HG03520 (cell line): ENCODE data around the gene ABCB6.

Experiments
- ATAC-seq: cut with Tn5 transposase; IDR thresholded peaks from one replicate; pipeline ENCODE4 v1.9.1; 2021; ENCODE audit warnings: mild to moderate bottlenecking, moderate library complexity; ENCODE audit not compliant: unreplicated experiment

The ABCB6 gene

DNA sequence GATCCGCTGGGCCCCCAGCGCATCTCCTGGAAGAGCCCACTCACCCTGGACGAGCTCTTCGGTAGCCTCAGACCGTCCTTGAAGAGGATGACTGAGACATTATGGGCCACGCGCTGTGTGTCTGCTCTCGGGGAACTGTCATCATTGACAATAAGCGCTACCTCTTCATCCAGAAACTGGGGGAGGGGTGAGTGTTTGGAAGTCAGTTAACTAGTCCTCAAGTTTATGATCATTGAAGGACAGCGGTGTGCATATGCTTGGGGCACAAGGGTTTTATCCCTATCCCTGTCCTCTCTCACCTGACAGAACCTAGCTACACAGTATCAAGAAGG is 27.1 kb upstream of the ABCB6 start:
- no peak for ATAC-seq

DNA sequence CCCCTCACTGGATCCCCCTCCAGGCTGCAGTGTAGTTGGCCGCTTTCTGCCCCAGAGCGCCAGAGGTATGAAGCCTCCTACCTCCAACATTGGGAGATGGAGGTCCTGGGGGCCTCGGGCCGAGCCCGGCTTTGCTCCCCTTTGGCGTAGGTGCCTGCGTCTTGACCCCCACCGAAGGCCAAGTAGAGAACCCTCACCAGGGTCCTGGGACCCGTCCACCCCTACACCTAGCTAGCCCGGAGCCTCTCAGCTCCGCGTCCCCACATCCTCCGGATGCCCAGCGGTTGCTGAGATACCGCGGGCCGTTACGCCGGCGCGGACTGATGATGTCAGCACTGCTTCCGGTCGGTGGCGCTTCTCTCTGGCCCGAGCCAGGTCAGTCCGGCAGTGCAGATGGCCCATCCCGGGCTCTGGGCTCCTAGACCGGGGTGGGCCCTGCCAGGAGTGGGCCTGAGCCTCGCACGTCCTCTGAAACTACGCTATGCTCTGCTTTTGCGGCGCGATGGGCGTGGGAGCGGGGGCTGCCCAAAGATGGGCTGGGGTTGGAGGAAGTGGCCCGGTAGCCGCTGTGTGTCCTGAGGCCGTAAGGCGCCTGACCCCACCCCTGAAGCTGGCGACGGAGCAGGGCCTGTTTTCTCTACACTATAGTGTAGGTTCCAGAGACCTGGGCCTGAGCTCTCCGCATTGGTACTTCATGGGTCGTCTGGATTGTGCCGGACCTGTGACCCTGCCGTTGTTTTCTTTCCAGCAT is 26.6 kb upstream of the ABCB6 start, which contains the start of the genes GLB1L and STK16:
Gene GLB1L, minus strand, starts transcription at position 297 of the 751 bp plus-strand sequence. CDS start 1,871 bp downstream, outside the sequence.
Gene STK16, plus strand, starts transcription at position 332 of the 751 bp plus-strand sequence. CDS start 521 bp downstream, outside the sequence.
- peak; percentile 71 for ATAC-seq

DNA sequence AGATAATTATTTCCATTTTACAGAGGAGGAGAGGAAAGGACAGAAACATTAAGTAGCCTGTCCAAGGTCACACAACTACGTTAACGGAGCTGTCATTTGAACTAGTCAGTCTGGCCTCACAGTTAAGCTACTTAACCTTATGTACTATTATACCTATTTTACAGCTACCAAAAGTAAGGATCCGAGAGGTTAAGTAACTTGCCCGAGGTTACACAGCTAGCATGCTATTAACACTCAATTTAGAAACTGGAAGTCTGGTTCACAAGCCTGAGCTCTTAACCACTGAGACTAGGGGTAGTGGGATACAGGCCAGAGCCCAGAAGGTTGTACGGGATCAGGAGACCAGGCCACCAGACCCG is 26.0 kb upstream of the ABCB6 start:
- ATAC-seq, result no peak

DNA sequence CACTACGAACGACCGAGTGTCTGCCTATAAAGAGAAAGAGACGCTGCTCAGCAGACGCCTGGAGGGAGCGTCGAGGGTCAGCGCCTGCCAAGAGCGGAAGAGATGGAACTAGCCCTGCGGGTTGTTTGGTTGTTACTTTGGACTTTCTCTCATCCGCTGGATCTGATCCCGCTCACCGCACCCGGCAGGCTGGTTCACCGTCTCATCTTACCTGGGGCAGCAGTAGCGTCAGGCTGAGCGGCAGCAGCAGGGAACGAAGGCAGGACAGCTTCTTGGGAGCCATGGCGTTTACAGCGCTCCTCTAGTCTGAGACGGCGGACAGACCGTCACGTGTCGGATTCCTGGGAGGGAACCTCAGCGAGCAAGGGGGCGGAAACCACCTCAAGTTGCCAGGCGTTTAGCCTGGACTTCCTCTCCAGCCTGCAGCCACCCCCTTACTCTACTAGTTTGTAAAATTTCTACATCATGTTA is 24.6 kb upstream of the ABCB6 start:
- ATAC-seq, result no peak

DNA sequence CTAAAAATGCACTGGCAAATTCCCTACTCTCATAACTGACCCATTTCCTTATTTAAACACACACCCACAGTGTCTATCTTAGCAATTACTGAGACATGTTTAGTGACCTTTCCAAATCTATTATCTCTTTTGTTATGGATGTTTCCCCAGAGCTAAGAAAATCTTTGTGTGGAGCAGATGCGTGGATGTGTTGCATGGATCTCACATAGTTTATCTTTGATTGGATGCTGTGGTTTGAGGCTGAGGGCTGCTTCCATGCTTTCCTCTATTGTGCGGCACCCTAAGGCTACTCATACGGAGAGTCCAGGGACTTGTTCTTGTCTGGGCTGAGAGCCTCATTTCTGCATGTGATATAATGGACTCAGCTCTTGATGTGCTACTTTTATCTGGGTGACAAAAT is 15.6 kb upstream of the ABCB6 start:
- no peak for ATAC-seq

DNA sequence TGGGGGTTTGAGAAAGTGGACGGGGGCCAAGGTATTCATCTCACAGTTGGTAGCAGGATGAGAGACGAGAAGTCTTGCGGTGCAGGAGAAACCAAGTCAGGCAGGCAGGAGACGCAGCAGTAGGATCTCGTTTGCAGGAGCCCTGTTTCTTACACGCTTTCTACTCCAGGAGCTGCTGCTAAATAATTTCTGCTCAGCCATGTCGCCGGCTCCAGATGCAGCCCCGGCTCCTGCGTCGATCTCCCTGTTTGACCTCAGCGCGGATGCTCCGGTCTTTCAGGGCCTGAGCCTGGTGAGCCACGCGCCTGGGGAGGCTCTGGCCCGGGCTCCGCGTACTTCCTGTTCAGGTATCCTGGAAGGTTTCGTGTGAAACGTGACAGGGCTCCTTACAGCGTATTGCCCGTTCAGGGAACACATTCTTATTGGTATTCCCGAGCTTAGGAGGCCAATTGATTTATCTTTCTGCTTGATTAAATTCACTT is 11.3 kb upstream of the ABCB6 start:
- ATAC-seq, result no peak

DNA sequence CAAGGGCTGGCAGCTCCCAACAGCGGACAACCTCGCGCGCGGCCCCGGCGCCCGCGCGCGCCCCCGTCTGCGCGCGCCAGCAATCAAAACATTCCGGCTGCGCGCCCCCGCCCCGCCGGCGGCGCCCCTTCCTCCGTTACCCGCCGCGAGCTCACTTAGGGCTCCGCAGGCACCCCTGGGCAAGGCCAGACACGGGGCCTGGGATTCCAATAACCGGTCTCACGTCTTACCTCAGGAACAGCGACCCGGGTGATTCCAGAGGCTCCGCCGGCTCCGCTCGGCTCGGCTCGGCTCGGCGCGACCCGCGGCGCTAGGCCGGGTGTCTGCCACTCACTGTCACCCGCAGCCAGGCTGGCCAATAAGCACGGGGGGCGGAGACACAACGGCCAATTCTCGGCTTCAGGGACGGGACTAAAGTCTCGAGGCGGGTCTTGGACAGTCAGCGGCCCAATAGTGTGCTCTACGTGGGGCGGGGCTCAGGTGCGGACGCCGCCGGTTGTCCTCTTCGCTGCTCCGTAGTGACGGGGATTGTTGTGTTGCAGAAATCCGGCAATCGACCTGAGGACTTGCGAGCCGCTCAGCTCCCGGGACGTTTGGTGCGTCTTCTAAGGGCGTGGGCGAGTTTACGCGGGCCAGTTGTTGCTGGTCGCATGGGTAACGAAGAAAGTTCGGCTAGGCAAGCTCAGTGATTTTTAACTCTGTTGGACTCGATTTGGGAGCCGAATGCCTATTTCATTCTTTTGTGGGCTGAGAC is 10.7 kb upstream of the ABCB6 start, which contains the start of the genes ANKZF1 and ATG9A:
Gene ANKZF1, plus strand, starts transcription at position 502 of the 754 bp plus-strand sequence. CDS start 452 bp downstream, outside the sequence.
Gene ATG9A, minus strand, starts transcription at position 332 of the 754 bp plus-strand sequence. CDS start 1,612 bp downstream, outside the sequence.
- ATAC-seq, result peak; percentile 89

DNA sequence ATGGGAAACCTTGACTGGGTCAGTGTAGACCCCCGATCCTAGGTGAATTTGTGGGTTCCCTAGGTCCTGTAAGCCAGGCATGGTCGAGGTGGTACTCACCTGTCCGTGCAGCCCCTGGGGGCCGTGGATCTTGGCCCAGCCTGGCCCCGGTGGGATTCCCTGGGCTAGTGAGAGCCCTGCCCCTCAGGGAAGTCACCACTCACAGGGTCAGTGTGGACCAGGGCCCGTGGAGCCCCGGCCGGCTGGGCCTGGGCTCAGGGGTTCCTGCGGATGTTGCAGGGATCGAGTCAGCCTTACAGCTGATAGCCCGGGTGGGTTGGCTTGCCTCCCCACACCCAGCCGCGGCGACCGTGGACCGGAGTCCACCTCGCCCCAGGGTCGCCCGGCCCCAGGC is 10.2 kb upstream of the ABCB6 start:
- ATAC-seq, result no peak

DNA sequence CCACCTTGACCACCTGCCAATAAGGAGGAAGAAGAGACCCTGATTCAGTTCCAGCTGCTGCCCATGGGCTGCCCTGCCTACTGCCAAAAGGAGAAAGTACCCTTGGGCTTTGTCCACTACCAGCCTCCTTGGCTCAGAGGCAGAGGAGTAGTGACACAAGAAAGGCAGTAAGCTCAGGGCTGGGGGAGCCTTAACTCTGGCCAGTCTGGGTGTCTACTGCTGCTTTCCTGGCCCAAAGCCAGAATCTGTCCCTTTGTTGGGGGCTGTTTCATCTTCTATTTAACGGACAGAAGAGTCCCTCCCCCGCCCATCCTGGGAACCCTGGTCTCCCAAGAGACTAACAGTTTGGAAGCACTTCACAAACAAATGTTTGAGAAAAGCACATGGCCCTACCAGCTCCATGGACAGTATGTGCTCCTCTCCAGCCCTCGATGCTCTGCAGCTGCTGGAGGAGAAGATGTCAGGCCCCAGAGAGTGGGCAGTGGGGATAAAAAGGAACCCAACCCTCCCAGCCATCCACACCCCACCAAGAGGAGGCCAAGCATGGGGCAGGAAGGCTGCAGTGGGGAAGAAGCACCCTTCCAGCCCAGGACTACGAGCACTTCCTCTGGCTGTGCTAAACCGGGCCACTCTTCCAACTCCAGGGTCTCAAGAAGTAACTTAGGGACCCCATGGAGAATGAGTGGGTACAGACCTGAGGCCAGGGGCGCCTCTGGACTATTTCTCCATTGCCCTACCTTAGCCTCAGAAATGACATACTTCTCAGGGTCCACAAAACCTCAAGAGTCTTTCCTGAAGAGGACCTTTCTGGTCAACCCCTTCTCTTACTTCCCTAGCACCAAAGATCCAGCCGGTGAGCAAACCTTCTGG is 9.5 kb upstream of the ABCB6 start:
- ATAC-seq, result no peak

DNA sequence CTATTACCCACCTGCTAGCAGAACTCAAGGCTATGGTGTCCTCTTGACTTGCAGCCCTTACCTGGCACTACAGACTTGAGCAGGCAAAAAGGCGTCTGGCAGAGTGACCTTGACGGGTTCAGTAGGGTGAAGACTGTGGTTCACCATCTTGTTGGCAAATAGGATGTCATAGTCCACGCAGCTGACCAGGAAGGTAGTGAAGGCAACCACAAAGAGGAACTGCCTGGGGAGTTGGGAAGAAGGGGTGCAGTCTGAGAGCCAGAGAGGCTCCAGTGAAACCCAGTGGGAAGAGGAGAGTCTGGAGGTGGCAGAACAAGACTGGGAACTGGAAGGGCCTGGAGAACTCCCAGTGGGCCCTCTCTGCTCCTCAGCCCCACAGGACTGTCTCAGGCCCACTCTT is 6.6 kb upstream of the ABCB6 start:
- ATAC-seq, result no peak

DNA sequence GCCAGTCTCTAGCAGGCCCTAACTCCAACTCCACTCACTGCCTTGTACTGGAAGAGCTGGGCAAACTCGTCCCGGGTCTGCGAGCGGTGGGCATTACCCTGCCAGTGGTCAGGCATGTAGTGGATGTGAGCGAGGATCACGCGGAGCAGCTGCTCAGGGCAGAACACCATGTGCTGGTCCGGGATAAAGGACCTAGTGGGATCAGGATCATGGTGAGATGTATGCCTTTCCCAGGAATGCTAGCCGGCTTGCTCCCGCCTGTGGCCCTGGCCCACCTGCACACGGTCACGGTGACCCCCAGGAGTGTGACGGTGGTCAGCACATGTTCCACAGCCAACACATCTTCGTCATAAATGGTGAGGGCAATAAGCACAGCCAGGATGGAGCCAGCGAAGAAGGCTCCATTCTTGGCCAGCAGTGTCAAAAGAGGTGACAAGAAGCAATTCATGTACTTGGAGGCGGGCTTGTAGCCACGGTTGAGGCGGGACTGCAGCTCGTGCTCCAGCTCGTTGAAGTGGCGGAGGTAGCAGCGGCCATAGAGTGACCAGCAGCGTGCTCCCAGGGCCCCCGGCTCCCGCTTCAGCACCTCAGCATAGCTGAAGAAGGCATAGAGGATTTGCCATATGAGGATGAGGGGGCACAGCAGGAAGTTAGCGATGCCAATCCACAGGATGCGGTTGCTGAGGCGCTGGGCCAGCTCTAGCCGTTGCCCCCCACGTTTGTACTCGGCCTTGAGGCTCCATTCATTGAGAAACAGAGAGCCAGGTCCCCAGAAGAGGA is 5.3 kb upstream of the ABCB6 start:
- no peak for ATAC-seq

DNA sequence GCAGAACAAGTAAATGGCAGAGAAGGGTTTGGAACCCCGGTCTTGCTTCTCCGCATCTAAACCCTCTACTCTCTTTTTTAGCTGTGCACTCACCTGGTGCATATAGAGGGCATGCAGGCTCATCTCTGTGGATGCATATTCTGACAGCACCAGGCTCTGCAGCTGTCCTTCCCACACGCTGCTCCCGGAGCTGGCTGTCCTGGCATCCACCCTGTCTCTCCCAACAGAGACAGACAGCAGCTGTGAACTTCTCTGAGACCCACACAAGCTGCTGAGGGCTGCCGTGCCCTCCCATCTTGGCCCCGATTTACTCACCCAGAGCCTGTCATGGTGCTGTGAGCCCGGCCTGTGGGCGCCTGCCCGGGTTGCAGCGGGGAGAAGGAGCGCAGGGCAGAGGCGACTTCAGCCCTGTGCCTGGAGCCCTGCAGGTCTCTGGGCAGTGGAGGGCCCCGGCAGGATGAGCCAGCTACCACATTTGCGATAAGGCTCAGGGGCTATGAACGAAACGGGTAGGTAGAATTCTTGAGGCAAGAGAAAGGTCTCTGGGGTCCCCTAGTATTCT is 3.3 kb upstream of the ABCB6 start:
- ATAC-seq, result no peak

DNA sequence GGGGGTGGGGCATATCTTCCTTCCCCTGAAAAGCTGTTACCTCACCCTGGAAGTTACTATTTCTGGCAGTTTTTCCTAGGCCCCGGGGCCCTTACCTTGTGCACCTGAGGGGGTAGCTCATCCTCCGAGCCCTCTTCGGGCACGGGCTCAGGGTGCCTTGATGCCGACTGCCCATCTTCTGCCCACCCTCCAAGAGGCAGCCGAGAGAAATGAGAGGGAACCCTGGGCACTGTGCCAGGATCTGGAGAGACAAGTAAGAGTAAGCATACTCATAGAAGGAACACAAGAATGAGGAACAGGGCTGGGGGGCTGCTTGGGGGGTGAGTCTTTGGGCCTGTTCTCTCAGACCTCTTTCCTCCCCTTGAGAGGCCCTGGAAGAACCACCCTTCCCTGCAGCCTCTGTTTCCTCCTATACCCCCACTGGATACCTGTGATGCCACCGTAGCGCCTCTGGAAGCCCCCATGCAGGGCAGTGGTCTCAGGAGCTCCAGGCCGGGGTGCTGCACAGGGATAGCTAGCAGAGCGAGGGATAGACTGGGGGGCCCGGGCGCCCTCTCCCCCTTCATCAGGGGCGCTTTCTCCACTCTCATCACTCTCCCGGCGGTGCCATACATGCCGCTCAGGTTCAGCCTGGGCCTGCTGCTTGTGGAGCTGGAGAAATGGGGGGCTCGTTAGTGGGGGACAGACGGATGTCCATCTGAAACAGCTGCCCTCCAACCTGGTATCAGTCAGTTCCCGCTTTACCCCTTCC is 2.1 kb upstream of the ABCB6 start:
- ATAC-seq, result no peak

DNA sequence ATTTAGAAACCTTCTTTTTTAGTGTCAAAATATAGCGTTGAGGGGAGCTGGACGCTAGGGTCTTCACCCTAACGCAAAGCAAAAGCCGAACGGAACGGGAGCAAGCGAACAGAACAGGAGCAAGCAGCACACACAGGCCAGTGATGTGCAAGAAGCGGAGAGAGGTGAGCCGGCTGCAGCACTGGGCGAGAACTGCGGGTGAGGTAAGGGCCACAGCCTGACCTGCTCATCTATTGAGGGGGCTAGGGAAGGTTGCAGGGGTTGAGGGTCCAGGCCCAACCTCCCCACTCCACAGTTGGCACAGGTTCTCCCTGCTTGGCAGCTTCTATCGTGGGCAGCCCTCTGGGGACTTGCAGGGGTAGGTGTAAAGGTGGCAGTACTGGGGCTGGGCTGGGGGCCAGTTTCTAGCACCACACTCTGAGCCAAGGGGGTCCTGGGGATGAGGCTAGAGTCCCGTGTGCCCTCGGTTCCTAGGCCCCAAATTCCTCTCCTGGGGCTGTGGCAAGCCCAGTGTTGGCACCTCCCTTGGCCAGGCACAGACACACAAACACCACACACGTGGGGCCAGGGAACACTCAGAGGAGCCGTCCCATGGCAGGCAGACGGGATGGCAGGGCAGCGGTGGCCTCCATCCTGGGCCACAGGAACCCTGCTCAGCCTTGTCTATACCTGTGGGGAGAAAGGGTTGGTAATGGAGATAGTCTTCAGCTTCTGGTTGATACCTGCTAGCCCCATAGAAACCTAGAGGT is 1.2 kb upstream of the ABCB6 start:
- ATAC-seq, result no peak

DNA sequence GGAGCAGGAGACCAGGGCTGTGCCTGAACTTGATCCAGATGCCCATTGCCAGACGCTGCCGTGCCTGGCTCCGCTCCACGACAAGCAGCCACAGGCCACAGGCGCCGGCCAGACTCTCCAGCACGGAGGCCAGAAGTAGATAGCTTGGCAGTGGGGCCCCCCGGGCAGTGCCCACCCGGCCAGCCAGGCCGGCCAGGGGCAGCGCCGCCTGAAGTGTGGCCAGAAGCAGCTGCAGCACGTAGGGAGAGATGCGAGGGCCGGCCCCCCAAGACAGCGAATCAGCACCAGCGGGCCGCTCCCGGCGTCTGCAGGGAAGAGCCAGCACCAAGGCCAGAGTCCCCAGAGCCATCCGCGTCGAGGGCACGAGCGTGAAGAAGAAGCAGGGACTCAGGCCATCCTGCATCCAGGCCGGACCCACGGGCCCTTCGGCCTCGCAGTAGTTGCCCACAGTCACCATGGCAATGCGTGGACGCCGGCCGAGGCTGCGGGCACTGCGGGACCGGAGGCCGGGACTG is 484 bp downstream of the ABCB6 start:
- ATAC-seq, result peak; percentile 21

DNA sequence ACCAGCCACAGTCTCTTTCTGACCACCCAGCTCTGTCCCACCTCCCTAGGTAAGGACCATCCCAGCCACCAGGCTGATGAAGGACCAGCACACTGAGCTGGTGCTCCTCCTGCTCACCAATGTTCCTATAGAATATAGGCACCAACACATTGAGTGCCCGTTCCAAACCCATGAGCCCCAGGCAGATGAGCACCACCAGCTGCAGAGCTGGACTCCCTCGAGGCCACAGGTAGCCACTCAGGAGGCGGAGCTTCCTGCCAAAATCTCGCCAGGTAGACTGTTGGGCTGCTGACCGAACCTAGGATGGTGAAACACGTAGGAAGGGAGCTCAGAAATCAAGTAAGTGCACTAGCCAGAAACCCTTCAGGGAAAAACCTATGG is 2.2 kb downstream of the ABCB6 start:
- ATAC-seq, result no peak

DNA sequence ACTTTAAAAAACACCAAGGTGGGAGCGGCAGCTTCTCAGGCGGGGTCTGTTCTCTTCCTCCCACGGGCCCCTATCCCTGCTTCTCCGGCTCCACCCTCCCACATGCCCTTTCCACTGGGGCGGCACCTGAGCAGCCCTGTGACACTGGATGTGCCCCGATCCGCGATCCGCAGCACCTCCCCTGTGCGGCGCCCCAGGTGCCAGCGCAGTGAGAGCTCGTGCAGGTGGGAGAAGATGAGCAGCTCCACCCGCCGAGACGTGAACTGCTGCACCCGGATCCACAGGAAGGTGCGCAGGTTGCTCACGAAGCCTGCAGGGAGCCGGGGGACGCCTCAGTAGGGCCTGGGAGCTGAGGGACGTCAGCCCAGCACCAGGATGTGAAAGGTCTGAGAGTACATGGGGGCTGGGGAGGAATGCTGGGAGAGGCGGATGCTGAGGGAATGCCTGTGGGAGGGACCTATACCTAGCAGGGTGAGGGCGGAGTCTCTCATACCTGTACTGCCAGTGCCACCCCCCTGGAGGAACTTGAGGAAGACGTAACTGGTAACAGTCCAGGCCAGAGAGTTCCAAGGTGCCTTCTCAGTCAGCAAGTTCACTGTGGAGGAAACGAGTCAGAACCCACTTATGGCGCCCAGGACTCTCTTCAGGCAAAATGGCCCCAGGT is 2.8 kb downstream of the ABCB6 start:
- ATAC-seq, result no peak

DNA sequence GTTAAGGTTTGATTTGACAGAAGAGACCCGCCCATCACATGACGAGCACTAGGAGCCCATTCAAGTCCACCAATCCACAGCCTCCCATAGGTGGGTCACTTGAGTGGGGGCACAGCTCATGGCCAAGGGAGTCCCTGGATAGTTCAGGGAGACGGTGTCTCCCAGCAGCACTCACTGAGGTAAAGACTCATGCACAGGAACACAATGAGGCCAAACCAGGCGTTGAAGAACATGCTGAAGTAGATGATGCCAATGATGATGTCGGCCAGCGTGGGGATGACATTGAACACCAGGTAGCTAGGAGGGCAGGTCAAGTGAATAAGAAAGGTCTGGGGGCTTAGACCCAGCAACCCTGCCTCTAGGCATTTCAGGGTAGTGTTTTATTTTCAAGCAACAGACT is 4.0 kb downstream of the ABCB6 start:
- no peak for ATAC-seq
